Fibroblast of the aortic adventitia (primary cell): ENCODE results near the gene NOPCHAP1. TPM values are rescaled to one million over a fixed set of nuclear protein-coding genes. Genes with fewer than 3 reads are reported as not detected.
"Not testable (repeated sequence)": the region's sequence is repeated elsewhere in the genome, so short reads cannot be mapped to it uniquely, and the experiment has no call there.

Experiments
- DNase-seq: peaks from one replicate; pipeline ENCODE4 v3.0.0-alpha.2; 2010; ENCODE audit warnings: low read depth
- H3K4me3 ChIP-seq: 2 replicates; pipeline ENCODE4 v1.5.1; 2011; ENCODE audit warnings: low read depth, mild to moderate bottlenecking, control low read depth, low read length, moderate library complexity
- CTCF ChIP-seq: IDR thresholded peaks from 2 replicates; pipeline ENCODE4 v1.5.1; 2011; ENCODE audit warnings: mild to moderate bottlenecking, low read length, control low read depth, inconsistent platforms; ENCODE audit not compliant: insufficient read depth
- total RNA-seq: library from RNA; depleted of rRNA; stranded (reverse); fragments of >200 nt; gene quantifications from 2 replicates; pipeline ENCODE4 v1.2.3, GENCODE V29; 2012; ENCODE audit warnings: low replicate concordance

Gene NOPCHAP1
- total RNA-seq, 1 donor: 5.5 TPM

- TF ChIP-seq CTCF: no peak
- no peak overlapping the region for H3K4me3 ChIP-seq
- DNase-seq: peak; percentile 42
Measured at GRCh38 chr12:104975587-104976343, 10.4 kb upstream of the NOPCHAP1 start.

- H3K4me3 ChIP-seq: no peak overlapping the region
- TF ChIP-seq CTCF: no peak
- DNase-seq: no peak
Measured at GRCh38 chr12:104976703-104977102, 9.4 kb upstream of the NOPCHAP1 start.

- DNase-seq, H3K4me3 ChIP-seq: not testable (repeated sequence)
Measured at GRCh38 chr12:104977688-104978087, 8.4 kb upstream of the NOPCHAP1 start.

GRCh38 chr12:104985206-104985605, 910 bp upstream of the NOPCHAP1 start:
- no peak overlapping the region for H3K4me3 ChIP-seq
- no peak for DNase-seq
- no peak for TF ChIP-seq CTCF

GRCh38 chr12:104990950-104991349, 4.8 kb downstream of the NOPCHAP1 start:
- no peak for DNase-seq
- TF ChIP-seq CTCF: no peak
- H3K4me3 ChIP-seq: no peak overlapping the region

- H3K4me3 ChIP-seq: no peak overlapping the region
- no peak for TF ChIP-seq CTCF
- no peak for DNase-seq
Measured at GRCh38 chr12:104991565-104992128, 5.5 kb downstream of the NOPCHAP1 start.

- no peak for TF ChIP-seq CTCF
- DNase-seq: no peak
- H3K4me3 ChIP-seq: no peak overlapping the region
Measured at GRCh38 chr12:104994336-104994735, 8.2 kb downstream of the NOPCHAP1 start.
